ENCODE results near the gene CCNQ. TPM values are rescaled to one million over a fixed set of nuclear protein-coding genes. Genes with fewer than 3 reads are reported as not detected.

Gene CCNQ
- total and polyA plus RNA-seq, 2 donors (not counting 1 experiment from before 2014, with no cell fraction given) = 31.8 to 66.0 TPM

DNA sequence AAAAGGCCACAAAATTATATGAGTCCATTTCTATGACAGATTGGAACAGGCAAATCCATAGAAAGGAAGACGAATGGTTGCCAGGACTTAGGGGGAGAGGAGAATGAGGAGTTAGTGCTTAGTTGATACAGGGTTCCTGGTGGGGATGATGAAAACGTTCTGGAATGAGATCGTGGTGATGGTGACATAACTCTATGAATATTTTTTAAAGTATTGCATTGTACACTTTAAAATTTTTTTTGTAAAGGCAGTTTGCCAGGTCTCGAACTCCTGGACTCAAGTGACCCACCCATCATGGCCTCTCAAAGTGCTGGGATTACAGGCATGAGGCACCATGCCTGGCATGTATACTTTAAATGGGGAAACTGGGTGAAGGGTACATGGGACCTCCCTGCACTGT is 9.9 kb upstream of the CCNQ start:
- ATAC-seq (ENCODE audit: low read depth) (no peak), DNase-seq (no peak)
- Histone ChIP-seq H3K79me2 (ENCODE audit: control insufficient read depth, insufficient read depth, low read length) (no peaks in the 10 kb centered on the region), H3K9me3 (ENCODE audit: control extremely low read depth in 1 of 3, control insufficient read depth in 2 of 3, insufficient read depth in 1 of 3, low read length in 2 of 3) (no peaks in the 10 kb centered on the region), H4K20me1 (ENCODE audit: control insufficient read depth, insufficient read depth, low read length, poor library complexity, severe bottlenecking) (no peaks in the 10 kb centered on the region), H3K27ac (ENCODE audit: low read length in 2 of 2) (no peak overlapping the region), H3K4me1 (ENCODE audit: control insufficient read depth in 2 of 2, insufficient read depth in 2 of 2, low read length in 2 of 2) (peaks cover 0 to 15% of the 10 kb centered on the region in 2 donors), H3K36me3 (replicated peaks in 1 of 2; ENCODE audit: control extremely low read depth in 1 of 2, control insufficient read depth in 1 of 2, extremely low read depth in 1 of 2, insufficient read depth in 2 of 2, low read length in 1 of 2) (no peaks in the 10 kb centered on the region), H3K27me3 (replicated peaks in 1 of 4; ENCODE audit: control extremely low read depth in 1 of 4, control insufficient read depth in 3 of 4, insufficient read depth in 4 of 4, low read length in 3 of 4) (peaks cover 0 to 5% (median 0%) of the 10 kb centered on the region in 4 experiments), H3K4me2 (replicated peaks; ENCODE audit: low read depth, low read length, poor library complexity, severe bottlenecking) (no peak overlapping the region), H3K4me3 (ENCODE audit: control extremely low read depth in 1 of 5, extremely low read depth in 1 of 5, insufficient read depth in 1 of 5, low read depth in 2 of 5, low read length in 4 of 5) (no peak overlapping the region), H2AFZ (ENCODE audit: insufficient read depth, low read depth, low read length, poor library complexity, severe bottlenecking) (no peak overlapping the region), H3K9ac (ENCODE audit: low read length) (no peak overlapping the region)
- no peaks in the 10 kb centered on the region for H3K9me3 Mint-ChIP-seq (ENCODE audit: insufficient read depth)
- intact Hi-C loops (cut with micrococcal nuclease) = no loop called here
- peaks cover 8% of the 10 kb centered on the region for H3K27me3 Mint-ChIP-seq
- peak overlapping the region; percentile 9 for H3K4me3 Mint-ChIP-seq
- POLR2A ChIA-PET = interaction anchor here (1.3 kb wide), 1 partner anchor 9 kb away, joined by 3 read pairs; no protein-coding TSS in a partner anchor
- H3K27ac Mint-ChIP-seq = no peak overlapping the region
- peaks cover 13% of the 10 kb centered on the region for H3K4me1 Mint-ChIP-seq
- CTCF ChIA-PET = interaction anchor here (0.9 to 1.8 kb wide), 8 partner anchors 8 to 59 kb away, joined by 4 to 11 read pairs (median 6); no protein-coding TSS in a partner anchor
- no CpG with 5 or more reads among the region's 4 CpGs for WGBS (ENCODE audit: insufficient coverage)
- TF ChIP-seq CTCF (IDR thresholded peaks at IDR 0.05) = no peak
- no peak for TF ChIP-seq EZH2 (IDR thresholded peaks at IDR 0.05; ENCODE audit: borderline replicate concordance, insufficient read depth, low read depth, low read length, poor library complexity, severe bottlenecking)

DNA sequence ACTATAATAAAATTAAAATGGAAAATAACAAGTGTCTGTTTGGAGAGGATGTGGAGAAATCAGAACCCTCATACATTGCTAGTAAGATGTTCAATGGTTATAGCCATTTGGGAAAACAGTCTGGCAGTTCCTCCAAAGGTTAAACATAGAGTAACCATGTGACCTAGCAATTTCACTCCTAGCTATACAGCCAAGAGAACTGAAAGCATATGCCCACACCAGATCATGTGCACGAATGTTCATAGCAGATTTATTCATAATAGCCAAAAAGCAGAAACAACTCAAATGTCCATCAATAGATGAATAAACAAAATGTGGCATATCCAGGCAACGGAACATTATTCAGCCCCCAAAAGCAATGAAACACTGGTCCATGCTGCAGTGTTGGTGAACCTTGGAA is 9.4 kb upstream of the CCNQ start:
- WGBS (ENCODE audit: insufficient coverage) = no CpG with 5 or more reads among the region's 2 CpGs
- Mint-ChIP-seq H3K4me1 (peaks cover 13% of the 10 kb centered on the region), H3K9me3 (ENCODE audit: insufficient read depth) (no peaks in the 10 kb centered on the region), H3K27me3 (peaks cover 4% of the 10 kb centered on the region), H3K27ac (no peak overlapping the region), H3K4me3 (peak overlapping the region; percentile 9)
- ChIA-PET CTCF (no interaction called here), POLR2A (no interaction called here)
- Histone ChIP-seq H3K4me2 (replicated peaks; ENCODE audit: low read depth, low read length, poor library complexity, severe bottlenecking) (no peak overlapping the region), H3K4me1 (ENCODE audit: control insufficient read depth in 2 of 2, insufficient read depth in 2 of 2, low read length in 2 of 2) (peaks cover 0 to 15% of the 10 kb centered on the region in 2 donors), H3K36me3 (replicated peaks in 1 of 2; ENCODE audit: control extremely low read depth in 1 of 2, control insufficient read depth in 1 of 2, extremely low read depth in 1 of 2, insufficient read depth in 2 of 2, low read length in 1 of 2) (no peaks in the 10 kb centered on the region), H3K27ac (ENCODE audit: low read length in 2 of 2) (no peak overlapping the region), H3K9ac (ENCODE audit: low read length) (no peak overlapping the region), H3K27me3 (replicated peaks in 1 of 4; ENCODE audit: control extremely low read depth in 1 of 4, control insufficient read depth in 3 of 4, insufficient read depth in 4 of 4, low read length in 3 of 4) (peaks cover 0 to 5% (median 0%) of the 10 kb centered on the region in 4 experiments), H3K4me3 (ENCODE audit: control extremely low read depth in 1 of 5, extremely low read depth in 1 of 5, insufficient read depth in 1 of 5, low read depth in 2 of 5, low read length in 4 of 5) (no peak overlapping the region), H3K9me3 (ENCODE audit: control extremely low read depth in 1 of 3, control insufficient read depth in 2 of 3, insufficient read depth in 1 of 3, low read length in 2 of 3) (no peaks in the 10 kb centered on the region), H2AFZ (ENCODE audit: insufficient read depth, low read depth, low read length, poor library complexity, severe bottlenecking) (no peak overlapping the region), H4K20me1 (ENCODE audit: control insufficient read depth, insufficient read depth, low read length, poor library complexity, severe bottlenecking) (no peaks in the 10 kb centered on the region), H3K79me2 (ENCODE audit: control insufficient read depth, insufficient read depth, low read length) (no peaks in the 10 kb centered on the region)
- intact Hi-C loops (cut with micrococcal nuclease) = no loop called here
- DNase-seq = no peak
- ATAC-seq (ENCODE audit: low read depth) = no peak
- TF ChIP-seq CTCF (IDR thresholded peaks at IDR 0.05) = no peak
- no peak for TF ChIP-seq EZH2 (IDR thresholded peaks at IDR 0.05; ENCODE audit: borderline replicate concordance, insufficient read depth, low read depth, low read length, poor library complexity, severe bottlenecking)
